MV-4-11 (cell line): ENCODE data around the gene ABCF2.

Source experiments
- DNase-seq: peaks from one replicate; lab custom pipeline; 2025; lab: John Stamatoyannopoulos, UW

Gene ABCF2

DNA sequence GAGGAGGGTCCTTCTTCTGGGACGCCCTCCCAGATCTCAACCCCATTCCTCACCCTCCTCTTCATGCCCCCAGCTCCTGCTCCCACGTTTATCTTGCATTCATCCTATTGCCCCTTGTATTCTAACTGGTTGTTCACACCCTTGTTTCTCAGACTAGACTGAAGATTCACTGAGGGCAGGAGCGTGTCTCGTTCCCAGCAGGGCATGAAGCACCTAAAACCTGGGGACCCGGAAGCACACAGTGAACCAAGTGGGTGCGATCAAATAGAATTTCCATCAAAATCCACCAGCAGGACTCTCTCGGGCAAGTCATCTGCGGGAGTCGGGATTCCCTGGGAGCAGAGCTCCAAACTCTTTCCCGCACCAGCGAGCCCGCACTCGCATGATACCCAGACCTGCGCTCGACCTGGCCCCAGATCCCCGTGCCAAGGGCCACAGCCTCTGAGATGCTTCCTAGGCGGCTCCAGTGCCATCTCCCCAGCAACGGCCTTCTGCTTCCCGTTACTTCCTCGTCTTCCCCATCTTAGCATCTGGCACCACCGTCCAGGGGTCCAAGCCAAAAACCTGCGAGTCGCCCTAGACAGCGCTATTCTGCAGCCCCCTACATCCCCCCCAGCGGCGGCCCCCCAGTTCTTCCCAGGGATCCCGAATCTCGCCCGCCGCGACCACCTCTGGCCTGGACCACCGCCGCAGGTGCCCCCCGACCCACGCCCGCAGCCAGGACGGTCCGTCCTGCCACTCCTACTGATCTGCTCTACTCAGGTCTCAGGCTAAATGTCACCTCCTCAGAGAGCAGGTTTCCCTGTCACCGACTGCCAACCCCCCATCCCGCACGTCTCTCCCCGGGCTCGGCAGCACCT, 53.4 kb downstream of the ABCF2 start:
- DNase-seq, result no peak

- DNase-seq, result peak; percentile 40
These were observed 54.5 kb downstream of the ABCF2 start for GRCh38 chr7:151172273-151173141.

DNA sequence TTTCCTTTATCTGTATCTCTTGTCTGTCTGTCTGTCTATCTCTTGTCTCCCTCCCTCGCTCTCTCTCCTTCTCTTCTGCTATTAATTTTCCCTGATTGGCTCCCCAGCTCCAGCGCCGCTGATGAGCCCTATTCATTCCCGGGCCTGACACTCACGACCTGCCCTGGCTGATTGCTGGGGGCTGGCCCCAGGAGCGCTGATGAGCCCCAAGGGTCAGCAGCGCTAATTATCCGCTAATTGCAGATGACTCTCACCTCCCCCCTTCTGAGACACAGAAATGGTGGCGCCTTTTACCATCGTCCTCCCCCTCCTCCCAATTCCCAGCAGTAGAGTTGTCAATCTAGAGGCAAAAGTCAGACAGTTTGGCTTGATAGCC, 58.2 kb downstream of the ABCF2 start:
- DNase-seq, result no peak

- peak; percentile 42 for DNase-seq
These were observed 58.8 kb downstream of the ABCF2 start for GRCh38 chr7:151168003-151168786.

GRCh38 chr7:151167197-151167961, 59.6 kb downstream of the ABCF2 start, which contains the start of gene GBX1:
TSS of gene GBX1 (minus strand) at chr7:151167694. CDS start at chr7:151167548, 146 bp downstream.
- no peak for DNase-seq

GRCh38 chr7:151166629-151167196, 60.3 kb downstream of the ABCF2 start:
- DNase-seq, result no peak
